ENCODE data around the gene RHOC.

Gene RHOC

DNA sequence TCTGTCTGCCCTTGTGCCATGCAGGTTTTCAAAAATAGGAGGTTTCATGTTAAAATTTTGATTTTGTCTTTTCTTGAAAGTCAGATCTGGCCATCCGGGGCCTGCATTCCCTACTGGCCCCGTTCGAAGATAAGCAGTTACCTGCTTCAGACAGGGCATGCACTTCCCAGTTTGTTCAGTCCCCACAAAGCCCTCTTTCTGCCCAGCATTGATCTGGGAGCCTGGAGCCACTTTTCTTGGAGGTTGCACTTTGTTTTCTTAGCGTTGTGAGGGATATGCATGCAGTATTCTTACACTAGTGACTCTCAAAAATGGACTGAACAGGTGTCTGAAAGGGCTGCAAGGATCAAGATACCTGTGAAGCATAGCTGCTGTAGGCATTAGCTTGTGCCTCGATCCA, 21.0 kb downstream of the RHOC start:
- FAIRE-seq (no peak), DNase-seq (ENCODE audit: low spot score) (no peak)

DNA sequence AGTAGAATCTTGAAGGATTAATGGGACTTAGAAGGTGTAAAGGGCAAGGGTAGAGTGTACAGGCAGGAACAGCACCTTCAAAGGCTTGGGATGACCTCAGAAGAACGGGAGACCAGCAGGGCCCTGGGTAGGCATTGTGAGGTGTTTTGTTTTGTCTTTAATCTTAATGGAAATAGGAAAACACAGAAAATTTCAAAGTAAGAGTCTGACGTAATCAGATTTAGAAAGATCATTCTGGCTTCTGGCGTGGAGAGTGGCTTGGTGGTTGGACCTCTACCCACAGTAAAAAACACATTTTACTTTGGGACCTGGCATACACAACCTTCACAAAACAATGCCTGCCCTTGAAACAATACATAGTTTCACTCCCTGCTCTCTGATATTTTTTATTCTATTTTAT, 28.3 kb downstream of the RHOC start:
- FAIRE-seq: no peak

DNA sequence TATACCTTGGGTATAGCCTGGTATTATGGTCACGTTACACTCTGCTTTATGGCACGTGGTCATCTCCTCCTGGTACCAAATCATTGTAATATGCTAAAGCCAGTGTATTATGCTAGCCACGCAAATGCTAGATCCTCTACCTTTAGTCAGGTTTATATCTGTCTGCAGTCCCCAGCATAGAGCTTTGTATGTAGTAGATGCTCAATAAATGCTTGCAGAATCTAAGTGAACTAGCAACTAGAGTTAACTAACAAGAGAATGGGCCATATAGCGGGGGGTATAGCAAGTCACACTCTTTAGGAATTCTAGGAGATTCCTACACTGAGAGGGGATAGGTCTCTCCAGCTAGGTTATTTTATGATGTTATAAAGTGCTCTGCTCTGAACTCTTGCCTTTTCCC, 29.4 kb downstream of the RHOC start:
- DNase-seq (ENCODE audit: low spot score) (no peak), FAIRE-seq (no peak)

More for the DNA sequence above, 28.3 kb downstream of the RHOC start:
- DNase-seq (ENCODE audit: low spot score): no peak

DNA sequence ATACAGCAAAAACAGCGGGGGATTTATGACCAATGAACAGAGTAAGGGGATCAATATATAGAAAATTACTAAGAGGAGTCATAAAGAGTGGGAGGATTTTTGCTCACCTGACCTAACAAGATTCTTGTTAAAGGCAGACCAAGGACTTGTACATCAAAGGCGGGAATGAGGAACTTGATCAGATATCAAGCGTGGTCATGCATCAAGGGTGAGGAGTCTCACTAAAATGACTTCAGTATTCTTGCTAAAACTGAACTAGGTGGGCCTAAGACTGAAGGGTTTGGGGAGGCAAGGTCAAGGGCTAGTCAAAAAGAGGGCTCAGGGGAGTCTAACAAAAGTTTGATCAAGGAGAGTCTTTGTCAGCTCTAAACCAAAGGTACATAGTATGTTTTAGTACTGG, 30.4 kb downstream of the RHOC start:
- FAIRE-seq: no peak
- no peak for DNase-seq (ENCODE audit: low spot score)

DNA sequence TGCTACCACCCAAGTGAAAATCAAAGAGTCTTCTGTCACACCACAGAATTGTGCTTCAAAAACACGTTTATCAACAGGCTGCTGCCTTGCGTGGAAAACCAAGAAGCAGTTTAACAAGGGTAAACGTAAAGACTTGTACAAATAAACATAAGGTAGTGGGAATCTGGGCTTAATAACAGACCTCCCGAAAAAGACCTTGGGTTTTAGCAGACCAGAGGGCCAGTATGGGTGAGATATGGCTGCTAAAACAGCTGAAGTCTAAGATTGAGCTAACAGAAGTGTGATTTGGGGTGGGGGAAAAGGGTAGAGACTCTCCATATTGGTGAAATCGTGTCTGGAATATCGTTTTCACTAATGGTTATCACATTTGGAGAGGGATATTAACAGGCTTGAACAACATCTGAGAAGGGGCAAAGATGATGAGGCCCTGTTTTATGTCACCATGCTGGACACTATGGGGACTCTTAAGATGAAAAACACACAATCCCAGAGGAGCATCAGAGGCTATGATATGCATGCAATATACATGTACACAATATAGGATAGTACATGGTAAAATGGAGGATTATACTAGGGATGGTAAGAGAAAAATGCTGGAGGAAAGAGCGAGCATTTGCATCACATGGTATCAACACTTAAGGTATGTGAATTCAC, 31.1 kb downstream of the RHOC start:
- DNase-seq (ENCODE audit: low spot score) (no peak), FAIRE-seq (no peak)

DNA sequence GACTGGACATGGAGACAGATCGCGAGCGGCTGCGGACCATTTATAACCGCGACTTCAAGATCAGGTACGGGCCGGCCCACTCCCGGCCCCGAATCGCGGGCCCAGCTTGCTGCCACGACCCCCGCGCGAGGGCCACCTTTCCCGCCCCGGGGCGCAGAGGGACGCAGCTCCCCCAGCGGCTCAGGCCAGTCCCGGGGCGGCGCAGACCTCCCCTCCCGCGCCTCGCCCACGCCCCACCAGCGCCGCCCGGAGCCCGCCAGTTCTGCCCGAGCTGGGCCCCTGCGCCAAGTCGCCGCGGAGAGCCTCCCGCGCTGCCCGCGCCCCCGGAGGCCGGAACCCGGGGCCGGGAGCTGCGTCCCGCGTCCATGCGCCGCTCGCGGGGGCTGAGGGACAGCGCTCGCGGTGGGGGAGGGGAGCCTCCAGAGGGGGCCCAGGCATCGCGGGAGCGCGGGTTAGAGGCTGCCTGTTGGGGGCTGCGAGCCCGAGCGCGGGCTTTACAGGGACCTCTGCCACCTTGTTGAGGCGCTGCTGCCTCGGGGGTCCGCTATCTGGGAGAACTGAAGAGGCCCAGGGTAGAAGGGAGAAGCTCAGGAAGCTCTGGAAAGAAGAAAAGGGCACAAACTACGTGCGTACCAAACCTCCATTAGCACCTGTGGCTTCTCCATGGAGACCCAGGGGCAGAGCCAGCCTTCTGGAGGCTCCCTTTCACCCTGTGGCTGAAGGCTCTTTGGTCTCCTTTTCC, 31.8 kb downstream of the RHOC start:
- FAIRE-seq (no peak), DNase-seq (ENCODE audit: low spot score) (no peak)

DNA sequence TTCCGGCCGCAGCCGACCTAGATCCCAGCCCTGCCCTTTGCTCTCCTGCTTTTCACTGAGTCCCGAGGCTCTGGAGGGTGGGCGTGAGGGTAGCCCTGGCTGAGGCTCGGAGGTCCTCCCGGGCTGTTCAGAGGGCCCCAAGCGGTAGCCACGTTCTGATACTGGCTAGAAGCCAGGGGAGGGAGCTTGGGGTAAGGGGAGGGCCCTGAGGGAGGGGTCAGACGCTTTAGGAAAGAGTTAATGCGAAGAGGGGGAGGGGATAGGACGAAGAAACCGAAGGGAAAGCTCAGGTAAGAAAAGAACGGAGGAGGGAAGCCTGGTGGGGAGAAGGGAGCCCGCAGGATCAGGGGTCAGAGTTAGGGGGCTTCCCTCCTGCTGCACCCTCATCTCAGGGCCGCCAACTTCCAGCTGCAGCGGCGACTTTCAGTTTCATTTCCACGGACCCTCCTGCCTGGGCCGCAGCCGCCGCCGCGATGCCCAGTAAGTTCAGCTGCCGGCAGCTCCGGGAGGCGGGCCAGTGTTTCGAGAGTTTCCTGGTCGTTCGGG, 32.4 kb downstream of the RHOC start, which contains the start of gene MOV10:
Gene MOV10, plus strand, starts transcription at position 220 of the 546 bp plus-strand sequence. Its CDS starts 254 bp downstream, at position 474.
- FAIRE-seq (no peak), DNase-seq (ENCODE audit: low spot score) (peak; percentile 69)

DNA sequence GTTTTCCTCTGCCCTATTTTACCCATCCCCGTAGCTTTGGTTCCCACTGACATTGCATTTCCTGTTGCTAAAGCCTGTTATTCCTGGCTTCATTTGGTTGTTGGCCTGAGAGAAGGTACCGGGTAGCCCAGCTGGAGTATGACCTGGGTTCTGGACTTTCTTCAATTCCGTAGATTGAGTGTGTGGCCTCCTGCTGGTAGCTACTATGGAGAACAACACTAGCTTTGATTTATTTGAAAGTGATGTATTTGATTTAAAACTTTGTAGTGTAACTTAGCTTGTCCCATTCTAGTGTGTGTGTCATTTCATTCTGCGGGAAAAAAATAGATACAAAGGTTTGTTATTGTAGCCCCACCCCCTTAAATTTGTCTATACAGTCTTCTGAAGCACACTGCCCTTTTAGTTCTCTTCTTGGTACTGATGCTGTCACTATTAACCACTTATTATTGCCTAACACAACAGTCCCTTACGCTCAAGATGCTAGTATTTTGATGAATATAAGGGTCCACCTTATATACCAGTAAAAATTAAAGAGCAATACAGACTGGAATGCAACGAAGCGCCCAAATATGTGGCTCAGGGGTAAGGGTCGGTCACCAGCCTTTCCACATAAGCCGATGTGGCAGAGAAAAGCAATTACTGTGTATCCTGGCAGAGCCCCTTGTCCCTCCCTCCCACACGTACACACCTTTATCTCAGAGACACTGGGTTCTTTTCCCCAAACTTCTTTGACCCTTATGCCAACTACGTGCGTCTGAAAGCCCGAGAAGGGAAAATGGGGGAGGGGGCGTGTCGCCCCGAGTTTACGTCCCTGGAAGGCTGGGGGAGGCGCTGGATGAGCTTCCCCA, 33.1 kb downstream of the RHOC start:
- DNase-seq (ENCODE audit: low spot score) (peak; percentile 54), FAIRE-seq (peak; percentile 65)

DNA sequence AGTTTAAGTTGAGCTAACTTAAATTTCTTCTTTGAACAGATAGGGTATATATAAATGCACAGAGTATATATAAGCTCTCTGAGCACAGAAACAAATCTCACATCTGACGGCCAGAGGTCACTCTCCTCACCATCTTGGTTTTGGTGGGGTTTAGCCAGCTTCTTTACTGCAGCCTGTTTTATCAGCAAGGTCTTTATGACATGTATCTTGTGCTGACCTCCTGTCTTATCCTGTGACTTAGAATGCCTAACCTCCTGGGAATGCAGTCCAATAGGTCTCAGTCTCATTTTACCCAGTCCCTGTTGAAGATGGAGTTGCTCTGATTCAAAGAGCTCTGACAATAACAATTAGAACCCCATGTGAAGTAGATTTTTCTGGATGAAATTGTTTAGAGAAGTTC, 34.1 kb downstream of the RHOC start:
- FAIRE-seq: no peak
- no peak for DNase-seq (ENCODE audit: low spot score)

DNA sequence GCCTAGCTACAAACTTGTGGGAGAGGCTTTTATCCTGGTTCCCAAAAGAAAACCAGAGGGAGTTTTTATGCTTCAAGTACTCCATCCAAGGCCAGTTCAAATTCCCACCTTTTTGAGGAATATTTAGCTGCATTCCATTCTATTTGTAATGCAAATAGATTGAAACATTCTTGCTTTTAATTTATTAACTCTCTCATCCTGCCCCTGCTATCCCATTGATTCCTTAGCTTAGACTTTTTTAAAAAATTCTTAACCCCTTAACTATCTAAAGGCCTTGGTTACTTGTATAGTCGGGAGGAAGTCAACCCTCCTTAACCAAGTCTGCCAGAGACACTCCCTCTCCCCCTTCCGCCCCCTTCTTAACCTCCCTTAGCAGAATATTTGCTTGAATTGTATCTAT, 34.9 kb downstream of the RHOC start:
- no peak for FAIRE-seq
- no peak for DNase-seq (ENCODE audit: low spot score)

DNA sequence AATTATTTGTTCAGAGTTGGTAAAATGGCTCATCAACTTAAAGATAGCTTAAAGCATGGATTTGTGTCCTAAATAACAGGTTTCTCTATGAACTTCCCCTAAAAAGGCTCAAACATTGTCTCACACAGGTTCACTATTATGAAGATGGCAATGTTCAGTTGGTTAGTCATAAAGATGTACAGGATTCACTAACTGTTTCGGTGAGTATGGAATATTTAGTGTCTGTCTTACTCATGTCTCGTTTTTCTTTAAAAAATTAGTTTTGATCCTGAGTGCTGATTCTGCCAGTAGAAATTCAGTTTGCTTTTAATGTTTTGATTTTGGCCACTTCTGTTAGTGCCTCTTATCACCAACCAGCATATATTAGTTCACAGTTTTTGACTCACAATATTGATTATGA, 40.0 kb downstream of the RHOC start:
- DNase-seq (ENCODE audit: low spot score): no peak
- no peak for FAIRE-seq

DNA sequence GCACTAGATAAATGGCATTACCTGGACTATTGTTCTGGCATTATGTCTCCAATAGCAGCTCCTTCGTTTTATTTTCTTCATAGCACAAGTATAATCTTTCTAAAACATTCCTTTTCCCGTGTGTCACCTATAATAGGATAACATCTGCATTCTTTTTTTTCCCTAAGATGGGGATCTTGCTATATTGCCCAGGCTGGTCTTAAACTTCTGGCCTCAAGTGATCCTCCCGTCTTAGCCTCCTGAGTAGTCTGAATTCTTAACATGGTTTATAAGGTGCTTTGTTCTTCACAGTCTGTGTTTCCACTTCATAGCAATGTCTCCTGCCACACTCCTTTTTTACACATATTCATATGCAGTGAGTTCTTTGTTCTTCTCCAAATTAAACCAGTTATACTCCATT, 41.1 kb downstream of the RHOC start:
- DNase-seq (ENCODE audit: low spot score) (no peak), FAIRE-seq (no peak)

DNA sequence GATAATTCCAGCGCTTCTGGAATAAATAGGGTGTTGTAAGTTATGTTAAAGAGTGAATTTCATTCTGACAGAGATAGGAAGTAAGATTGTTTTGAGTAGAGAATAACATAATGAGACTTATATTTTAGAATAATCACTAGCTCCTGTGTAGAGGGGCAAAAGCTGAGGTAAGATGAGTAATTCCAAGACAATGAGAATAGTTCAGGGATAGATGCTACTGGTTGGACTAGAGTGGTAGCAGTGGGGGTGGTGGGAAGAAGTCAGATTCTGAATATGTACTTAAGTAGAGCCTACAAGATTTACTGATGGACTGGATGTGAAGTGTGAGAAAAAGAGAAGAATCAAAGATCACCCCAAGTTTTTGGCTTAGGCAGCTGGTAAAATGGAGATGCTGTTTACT, 55.7 kb downstream of the RHOC start:
- FAIRE-seq (no peak), DNase-seq (ENCODE audit: low spot score) (no peak)
